K562 (cell line): ENCODE results near the gene TOMM5. TPM values are rescaled to one million over a fixed set of nuclear protein-coding genes. Genes with fewer than 3 reads are reported as not detected.
A peak's percentile ranks its signal among the peaks of the same experiment; 100 is the strongest.

Source experiments
- ATF1 ChIP-seq, 2 experiments: fragments of 450-650 bp in 1 of 2; IDR thresholded peaks; 2 replicates each; pipeline ENCODE4 v1.6.1; 2016; ENCODE audit warnings: missing compliant biosample characterization in 1 of 2, missing genetic modification characterization in 1 of 2
- BHLHE40 ChIP-seq: IDR thresholded peaks from 2 replicates; pipeline ENCODE4 v1.6.1; 2011; ENCODE audit warnings: low read length, improper control_type of control experiment
- CC2D1A ChIP-seq: fragments of 450-650 bp; IDR thresholded peaks from 2 replicates; pipeline ENCODE4 v1.6.1; 2017; ENCODE audit warnings: mild to moderate bottlenecking
- CHD4 ChIP-seq: fragments of 200-600 bp; sonication (generic); IDR thresholded peaks from 3 replicates; pipeline ENCODE4 v1.6.1; 2012; ENCODE audit warnings: low read depth, mild to moderate bottlenecking, mixed read lengths, low read length, inconsistent platforms; ENCODE audit not compliant: insufficient read depth, insufficient replicate concordance, poor library complexity, severe bottlenecking
- EZH2 ChIP-seq: IDR thresholded peaks from 2 replicates; pipeline ENCODE4 v1.6.1; 2012; ENCODE audit warnings: low read depth, mild to moderate bottlenecking, inconsistent platforms, low read length, borderline replicate concordance
- HDAC3 ChIP-seq: fragments of 450-650 bp; IDR thresholded peaks from 2 replicates; pipeline ENCODE4 v1.6.1; 2018; ENCODE audit warnings: borderline replicate concordance, mild to moderate bottlenecking, moderate library complexity; ENCODE audit not compliant: partially characterized antibody
- HIVEP1 ChIP-seq: fragments of 250-450 bp; sonication (Bioruptor Pico); IDR thresholded peaks from 2 replicates; pipeline ENCODE4 v1.4.0; 2020; ENCODE audit warnings: mild to moderate bottlenecking
- HMGN3 ChIP-seq: IDR thresholded peaks from 2 replicates; pipeline ENCODE4 v1.6.1; 2011; ENCODE audit warnings: borderline replicate concordance, low read depth, mild to moderate bottlenecking, mixed read lengths, low read length; ENCODE audit not compliant: insufficient read length; ENCODE audit errors: extremely low read depth
- MIER1 ChIP-seq: fragments of 450-650 bp; IDR thresholded peaks from 2 replicates; pipeline ENCODE4 v1.6.1; 2016; ENCODE audit warnings: antibody characterized with exemption, mild to moderate bottlenecking, low read depth
- NCOA4 ChIP-seq: fragments of 450-650 bp; IDR thresholded peaks from 2 replicates; pipeline ENCODE4 v1.6.1; 2018; ENCODE audit warnings: mild to moderate bottlenecking; ENCODE audit not compliant: partially characterized antibody
- NCOR1 ChIP-seq: fragments of 450-650 bp; IDR thresholded peaks from 2 replicates; pipeline ENCODE4 v1.6.1; 2016; ENCODE audit warnings: mild to moderate bottlenecking, moderate library complexity
- NR4A1 ChIP-seq, 2 experiments: fragments of 250-450 bp in 1 of 2; fragments of 450-650 bp in 1 of 2; sonication (Bioruptor Pico) in 1 of 2; IDR thresholded peaks; 2 replicates each; pipeline versions ENCODE4 v1.4.0 to v1.6.1; 2016 to 2020; ENCODE audit warnings: mild to moderate bottlenecking in 2 of 2, missing compliant biosample characterization in 1 of 2, missing genetic modification characterization in 1 of 2, moderate library complexity in 1 of 2
- PRMT5 ChIP-seq: sonication (generic); formaldehyde crosslinking; IDR thresholded peaks from 2 replicates; pipeline ENCODE4 v1.5.0; 2020; ENCODE audit warnings: missing genetic modification reagents
- RBM22 ChIP-seq: fragments of 200-400 bp; formaldehyde crosslinking; IDR thresholded peaks from 2 replicates; pipeline ENCODE4 v1.6.1; 2018; ENCODE audit warnings: low read length, low read depth; ENCODE audit not compliant: poor library complexity, severe bottlenecking
- SAFB2 ChIP-seq: fragments of 200-400 bp; formaldehyde crosslinking; IDR thresholded peaks from 2 replicates; pipeline ENCODE4 v1.6.1; 2018; ENCODE audit warnings: borderline replicate concordance, low read length, low read depth, moderate library complexity; ENCODE audit not compliant: severe bottlenecking
- SNRNP70 ChIP-seq: fragments of 200-400 bp; formaldehyde crosslinking; optimal IDR thresholded peaks from 2 replicates; pipeline ENCODE3; 2017; ENCODE audit warnings: low read depth, low read length
- SREBF1 ChIP-seq: fragments of 150-350 bp; IDR thresholded peaks from 2 replicates; pipeline ENCODE4 v1.6.1; 2014; ENCODE audit warnings: antibody characterized with exemption, low read depth, low read length, borderline replicate concordance
- XRCC5 ChIP-seq: fragments of 200-400 bp; formaldehyde crosslinking; IDR thresholded peaks from 2 replicates; pipeline ENCODE4 v1.6.1; 2017; ENCODE audit warnings: low read depth, mild to moderate bottlenecking, low read length
- ZNF354B ChIP-seq: fragments of 250-450 bp; sonication (Bioruptor Pico); IDR thresholded peaks from 2 replicates; pipeline ENCODE4 v1.4.0; 2020
- ZSCAN29 ChIP-seq: fragments of 450-650 bp; IDR thresholded peaks from 2 replicates; pipeline ENCODE4 v1.6.1; 2017
- polyA plus RNA-seq, 8 experiments: library from polyadenylated mRNA; depleted of rRNA in 4 of 8; stranded (reverse) in 5 of 8; unstranded in 3 of 8; fragments of >200 nt; fragmentation: Nextera tagmentation in 2 of 8; fragmentation: Illumina TruSeq in 1 of 8; extraction: Ambion mirVana in 2 of 8; extraction: Trizol in 1 of 8; gene quantifications; 2 replicates each; pipeline versions ENCODE4 v1.2.1 to v1.2.3, GENCODE V29; 2011 to 2014; ENCODE audit warnings: inconsistent platforms in 1 of 8, missing spikeins in 1 of 8
- total RNA-seq, 7 experiments: library from RNA; depleted of rRNA in 6 of 7; stranded (reverse); fragments of >200 nt in 6 of 7; fragmentation: Illumina TruSeq in 2 of 7; extraction: Trizol in 2 of 7; gene quantifications; 2 replicates each; pipeline versions ENCODE4 v1.2.1 to v1.2.3, GENCODE V29; 2011 to 2021; ENCODE audit warnings: low replicate concordance in 1 of 7
- TF ChIP-seq, protein P1 (sequence below), 2 experiments: IDR thresholded peaks; 2 replicates each; pipeline ENCODE4 v1.6.1; 2012; ENCODE audit warnings: improper control_type of control experiment in 2 of 2, low read depth in 2 of 2, low read length in 2 of 2, borderline replicate concordance in 1 of 2
- TF ChIP-seq, protein P2 (sequence below): fragments of 450-650 bp; IDR thresholded peaks from 2 replicates; pipeline ENCODE4 v1.6.1; 2018; ENCODE audit not compliant: partially characterized antibody

Gene TOMM5
- total and polyA plus RNA-seq, 9 of the 15 experiments (the other 6 are each of a cell fraction or from before 2014, with no cell fraction given): 262 to 1,742 (median 496) TPM

DNA sequence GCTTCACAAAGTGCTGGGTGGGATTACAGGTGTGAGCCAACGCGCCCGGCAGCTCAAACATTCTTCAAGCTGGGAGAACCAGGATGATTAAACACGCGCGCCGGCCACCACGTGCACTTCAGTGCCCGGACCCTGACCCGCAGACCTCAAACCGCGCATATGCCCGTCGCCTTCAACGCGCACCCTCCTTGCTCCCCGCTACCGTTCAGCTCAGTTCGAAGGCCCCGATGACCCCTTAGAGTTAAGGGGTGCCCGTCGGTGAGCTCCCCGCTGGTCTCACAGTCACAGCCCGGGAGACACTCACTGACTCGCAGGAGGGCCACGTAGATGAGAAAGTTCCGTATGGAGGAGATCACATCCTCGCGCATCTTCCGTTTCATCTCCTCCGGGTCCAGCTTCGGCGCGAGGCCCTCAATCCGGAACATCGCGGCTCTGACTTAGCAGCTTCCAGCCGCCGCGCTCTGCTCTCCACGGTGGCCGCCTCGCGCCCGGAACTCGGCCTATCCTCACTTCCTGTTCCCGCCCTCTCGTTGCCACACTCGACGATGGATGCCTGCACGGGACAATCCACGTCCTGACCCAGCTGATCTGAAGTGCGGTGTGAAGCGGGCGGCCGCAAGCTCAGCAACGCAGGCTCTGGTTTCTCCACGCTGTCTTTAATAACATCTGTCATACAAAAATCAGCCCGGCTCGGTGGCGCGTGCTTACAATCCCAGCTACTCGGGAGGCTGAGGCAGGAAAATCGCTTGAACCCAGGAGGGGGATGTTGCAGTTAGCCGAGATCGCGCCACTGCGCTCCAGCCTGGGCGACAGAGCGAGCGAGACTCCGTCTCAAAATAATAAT, at the start of gene TOMM5 (continued):
- TF ChIP-seq, protein P1, sequence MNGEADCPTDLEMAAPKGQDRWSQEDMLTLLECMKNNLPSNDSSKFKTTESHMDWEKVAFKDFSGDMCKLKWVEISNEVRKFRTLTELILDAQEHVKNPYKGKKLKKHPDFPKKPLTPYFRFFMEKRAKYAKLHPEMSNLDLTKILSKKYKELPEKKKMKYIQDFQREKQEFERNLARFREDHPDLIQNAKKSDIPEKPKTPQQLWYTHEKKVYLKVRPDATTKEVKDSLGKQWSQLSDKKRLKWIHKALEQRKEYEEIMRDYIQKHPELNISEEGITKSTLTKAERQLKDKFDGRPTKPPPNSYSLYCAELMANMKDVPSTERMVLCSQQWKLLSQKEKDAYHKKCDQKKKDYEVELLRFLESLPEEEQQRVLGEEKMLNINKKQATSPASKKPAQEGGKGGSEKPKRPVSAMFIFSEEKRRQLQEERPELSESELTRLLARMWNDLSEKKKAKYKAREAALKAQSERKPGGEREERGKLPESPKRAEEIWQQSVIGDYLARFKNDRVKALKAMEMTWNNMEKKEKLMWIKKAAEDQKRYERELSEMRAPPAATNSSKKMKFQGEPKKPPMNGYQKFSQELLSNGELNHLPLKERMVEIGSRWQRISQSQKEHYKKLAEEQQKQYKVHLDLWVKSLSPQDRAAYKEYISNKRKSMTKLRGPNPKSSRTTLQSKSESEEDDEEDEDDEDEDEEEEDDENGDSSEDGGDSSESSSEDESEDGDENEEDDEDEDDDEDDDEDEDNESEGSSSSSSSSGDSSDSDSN (IDR thresholded peaks at IDR 0.05; ENCODE audit: borderline replicate concordance in 1 of 2, low read depth in 2 of 2, low read length in 2 of 2): peak in 1 of 2 experiments; percentile 62; a peak in 1 of 4 replicates
- peak; percentile 65 for TF ChIP-seq SNRNP70
- TF ChIP-seq ZNF354B (CRISPR knock-in tag): peak; percentile 48; the same call in 1 of the 2 replicates
- TF ChIP-seq PRMT5: no peak
- no peak for TF ChIP-seq SREBF1
- TF ChIP-seq BHLHE40: peak; percentile 97
- no peak; the same call in 1 of the 2 replicates for TF ChIP-seq MIER1
- TF ChIP-seq RBM22: no peak
- no peak for TF ChIP-seq NR4A1 (CRISPR knock-in tag; IDR thresholded peaks at IDR 0.05)
- no peak for TF ChIP-seq NR4A1 (tag; IDR thresholded peaks at IDR 0.05)
- no peak for TF ChIP-seq NCOA4
- no peak for TF ChIP-seq EZH2
- TF ChIP-seq, protein P2, sequence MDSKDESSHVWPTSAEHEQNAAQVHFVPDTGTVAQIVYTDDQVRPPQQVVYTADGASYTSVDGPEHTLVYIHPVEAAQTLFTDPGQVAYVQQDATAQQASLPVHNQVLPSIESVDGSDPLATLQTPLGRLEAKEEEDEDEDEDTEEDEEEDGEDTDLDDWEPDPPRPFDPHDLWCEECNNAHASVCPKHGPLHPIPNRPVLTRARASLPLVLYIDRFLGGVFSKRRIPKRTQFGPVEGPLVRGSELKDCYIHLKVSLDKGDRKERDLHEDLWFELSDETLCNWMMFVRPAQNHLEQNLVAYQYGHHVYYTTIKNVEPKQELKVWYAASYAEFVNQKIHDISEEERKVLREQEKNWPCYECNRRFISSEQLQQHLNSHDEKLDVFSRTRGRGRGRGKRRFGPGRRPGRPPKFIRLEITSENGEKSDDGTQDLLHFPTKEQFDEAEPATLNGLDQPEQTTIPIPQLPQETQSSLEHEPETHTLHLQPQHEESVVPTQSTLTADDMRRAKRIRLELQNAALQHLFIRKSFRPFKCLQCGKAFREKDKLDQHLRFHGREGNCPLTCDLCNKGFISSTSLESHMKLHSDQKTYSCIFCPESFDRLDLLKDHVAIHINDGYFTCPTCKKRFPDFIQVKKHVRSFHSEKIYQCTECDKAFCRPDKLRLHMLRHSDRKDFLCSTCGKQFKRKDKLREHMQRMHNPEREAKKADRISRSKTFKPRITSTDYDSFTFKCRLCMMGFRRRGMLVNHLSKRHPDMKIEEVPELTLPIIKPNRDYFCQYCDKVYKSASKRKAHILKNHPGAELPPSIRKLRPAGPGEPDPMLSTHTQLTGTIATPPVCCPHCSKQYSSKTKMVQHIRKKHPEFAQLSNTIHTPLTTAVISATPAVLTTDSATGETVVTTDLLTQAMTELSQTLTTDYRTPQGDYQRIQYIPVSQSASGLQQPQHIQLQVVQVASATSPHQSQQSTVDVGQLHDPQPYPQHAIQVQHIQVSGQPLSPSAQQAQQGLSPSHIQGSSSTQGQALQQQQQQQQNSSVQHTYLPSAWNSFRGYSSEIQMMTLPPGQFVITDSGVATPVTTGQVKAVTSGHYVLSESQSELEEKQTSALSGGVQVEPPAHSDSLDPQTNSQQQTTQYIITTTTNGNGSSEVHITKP: no peak
- TF ChIP-seq NCOR1: no peak
- TF ChIP-seq CHD4: no peak
- peak; percentile 28; the same call in 1 of the 2 replicates for TF ChIP-seq XRCC5
- peak; percentile 80 for TF ChIP-seq ZSCAN29
- no peak for TF ChIP-seq HDAC3
- no peak for TF ChIP-seq SAFB2
- no peak; the same call in 1 of the 2 replicates for TF ChIP-seq CC2D1A
- no peak for TF ChIP-seq ATF1 (CRISPR knock-in tag; IDR thresholded peaks at IDR 0.05)
- peak; percentile 88 for TF ChIP-seq ATF1 (tag; IDR thresholded peaks at IDR 0.05)
- peak; percentile 42 for TF ChIP-seq HMGN3
- peak; percentile 31; the same call in 1 of the 2 replicates for TF ChIP-seq HIVEP1 (CRISPR knock-in tag)
